Left kidney (tissue), 2 donors: ENCODE results near the gene RAC2. TPM values are rescaled to one million over a fixed set of nuclear protein-coding genes. Genes with fewer than 3 reads are reported as not detected.

Experiments
- DNase-seq: peaks from one replicate; pipeline ENCODE4 v3.0.0-alpha.2; 2013
- polyA plus RNA-seq: library from polyadenylated mRNA; unstranded; fragments of 120-200 nt; gene quantifications from one replicate; pipeline ENCODE4 v1.2.1, GENCODE V29; 2013; ENCODE audit not compliant: insufficient read length

RAC2 gene
- polyA plus RNA-seq, 1 donor = 5.1 TPM

DNA sequence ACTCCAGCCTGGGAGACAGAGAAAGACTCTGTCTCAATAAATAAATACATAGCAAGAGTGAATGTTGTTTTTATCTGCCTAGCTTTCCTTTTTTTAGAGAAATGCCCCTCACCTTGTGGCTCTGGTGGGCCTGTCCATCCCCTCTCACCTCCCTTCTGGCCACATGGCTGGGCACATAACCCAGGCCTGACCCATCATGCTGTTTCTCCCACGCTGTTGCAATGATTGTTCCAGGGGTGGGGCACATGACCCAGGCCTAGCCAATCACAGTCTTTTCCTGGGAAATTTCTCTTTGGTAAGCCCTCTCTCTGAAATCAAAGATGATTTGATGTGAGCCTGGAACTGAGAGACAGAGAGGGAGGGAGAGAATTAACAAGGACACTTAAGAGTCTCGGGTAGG lies 32.7 kb upstream of the RAC2 start:
- DNase-seq = no peak

DNA sequence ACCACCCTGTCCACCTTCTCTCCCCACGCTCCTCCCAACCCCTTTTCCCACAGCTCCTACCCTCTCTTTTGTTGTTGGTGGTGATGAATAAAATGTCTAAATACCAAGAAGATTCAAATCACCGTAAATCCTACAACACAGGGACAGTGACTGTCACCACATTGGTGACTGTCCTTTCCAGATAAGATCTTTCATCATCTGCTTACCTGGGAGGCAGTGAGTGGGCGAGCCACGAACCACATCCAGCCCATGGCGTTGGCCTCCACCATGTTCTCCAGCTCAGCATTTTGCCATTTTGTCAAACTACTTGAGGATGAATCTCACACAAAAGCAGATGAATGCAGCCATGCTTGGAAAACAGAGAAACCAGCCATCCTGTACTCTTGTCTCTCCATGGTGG lies 31.6 kb upstream of the RAC2 start:
- no peak for DNase-seq

DNA sequence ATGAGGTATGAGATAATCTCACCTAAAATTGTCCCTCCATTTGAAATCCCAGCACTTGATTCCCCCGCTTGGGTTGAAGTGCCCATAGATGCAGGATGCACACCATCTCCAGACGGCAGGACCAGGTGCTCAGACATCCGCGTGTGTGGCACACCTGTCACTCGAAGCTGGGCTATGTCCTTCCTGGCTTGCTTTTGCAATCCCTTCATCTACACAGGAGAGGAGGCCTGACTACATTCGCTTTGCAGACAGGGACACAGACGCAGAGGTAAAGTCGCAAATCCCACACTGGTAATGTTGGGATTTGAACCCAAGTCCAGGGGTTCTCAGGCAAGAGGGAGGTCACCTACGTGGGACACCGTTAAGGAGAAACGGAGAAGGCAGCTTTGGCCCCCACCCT lies 31.1 kb upstream of the RAC2 start:
- DNase-seq = no peak

DNA sequence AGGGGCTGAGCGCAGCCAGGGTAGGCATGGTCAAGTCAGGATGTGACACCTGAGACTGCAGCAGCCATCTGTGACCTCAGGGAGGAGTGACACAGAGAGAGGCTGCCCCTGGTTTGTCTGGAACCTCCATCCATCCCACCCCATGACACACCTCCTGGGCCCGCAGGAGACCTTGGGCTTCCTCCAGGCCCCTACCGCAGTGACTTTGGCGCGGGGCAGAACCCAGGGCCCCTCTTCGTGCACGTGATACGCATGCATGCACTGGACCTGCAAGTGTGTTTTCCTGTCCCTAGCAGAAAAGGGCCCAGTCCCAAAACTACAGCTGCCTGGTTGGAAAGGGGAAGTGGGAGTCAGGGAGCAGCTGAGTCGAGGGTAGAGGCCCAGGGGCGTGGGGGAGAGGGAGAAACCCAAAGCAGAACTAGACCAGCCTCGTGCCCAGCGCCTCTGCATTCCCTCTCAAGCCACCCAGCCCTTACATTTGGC lies 30.4 kb upstream of the RAC2 start:
- no peak for DNase-seq

DNA sequence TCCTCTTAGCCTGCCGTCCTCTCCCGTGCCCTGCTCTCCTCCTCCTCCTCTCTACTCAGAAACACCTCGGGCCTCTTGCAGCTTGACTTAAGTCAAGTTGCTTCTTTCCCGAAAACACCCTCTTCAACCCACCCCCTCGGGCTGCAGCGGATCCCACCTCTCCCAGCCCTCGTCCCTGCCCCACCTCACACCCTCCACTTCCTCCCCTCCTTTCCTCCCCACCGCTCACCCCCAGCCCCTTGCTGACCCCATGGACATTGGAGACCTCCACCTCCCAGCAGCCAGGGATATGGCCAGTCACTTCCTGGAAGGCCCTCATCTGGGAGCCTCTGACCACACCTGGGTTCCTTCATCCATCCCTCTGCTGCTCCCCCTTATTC lies 29.8 kb upstream of the RAC2 start:
- DNase-seq = no peak

DNA sequence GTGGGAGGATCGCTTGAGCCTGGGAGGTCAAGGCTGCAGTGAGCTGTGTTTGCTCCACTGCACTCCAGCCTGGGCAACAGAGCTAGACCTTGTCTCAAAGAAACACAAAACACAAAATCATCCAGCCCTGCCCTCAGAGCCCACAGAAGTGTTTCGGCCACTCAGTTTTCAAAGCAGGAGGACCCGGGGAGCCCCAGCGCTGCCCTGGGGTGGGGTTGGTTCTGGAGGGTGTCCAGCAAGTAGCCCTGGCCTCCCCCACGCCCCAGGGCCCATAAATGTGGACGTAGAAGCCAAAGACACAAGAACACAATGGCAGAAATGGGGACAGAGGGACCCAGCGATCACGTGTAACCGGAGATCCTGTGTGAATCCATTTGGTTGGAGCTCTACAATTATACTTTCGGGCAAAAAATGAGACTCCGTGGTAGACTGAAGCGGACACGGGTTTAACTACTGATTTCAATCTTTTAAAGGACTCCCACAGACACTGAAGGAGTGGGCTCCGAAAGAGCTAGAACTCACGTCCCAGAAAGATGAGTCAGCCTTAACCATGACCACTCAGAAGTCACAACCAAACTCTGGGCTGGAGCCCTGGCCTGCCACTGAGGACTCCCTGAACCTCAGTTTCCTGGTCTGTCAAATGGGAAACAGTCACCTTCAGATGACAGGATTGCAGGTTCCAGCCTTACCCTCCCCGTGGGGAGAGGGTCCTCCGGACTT lies 29.2 kb upstream of the RAC2 start:
- DNase-seq = no peak

GRCh38 chr22:37270928-37271650 lies 27.0 kb upstream of the RAC2 start:
- no peak for DNase-seq

- no peak for DNase-seq
Measured at GRCh38 chr22:37269936-37270678, 26.0 kb upstream of the RAC2 start.

- no peak for DNase-seq
Measured at GRCh38 chr22:37267661-37268413, 23.8 kb upstream of the RAC2 start.

- DNase-seq = no peak
Measured at GRCh38 chr22:37267135-37267587, 23.1 kb upstream of the RAC2 start.

DNA sequence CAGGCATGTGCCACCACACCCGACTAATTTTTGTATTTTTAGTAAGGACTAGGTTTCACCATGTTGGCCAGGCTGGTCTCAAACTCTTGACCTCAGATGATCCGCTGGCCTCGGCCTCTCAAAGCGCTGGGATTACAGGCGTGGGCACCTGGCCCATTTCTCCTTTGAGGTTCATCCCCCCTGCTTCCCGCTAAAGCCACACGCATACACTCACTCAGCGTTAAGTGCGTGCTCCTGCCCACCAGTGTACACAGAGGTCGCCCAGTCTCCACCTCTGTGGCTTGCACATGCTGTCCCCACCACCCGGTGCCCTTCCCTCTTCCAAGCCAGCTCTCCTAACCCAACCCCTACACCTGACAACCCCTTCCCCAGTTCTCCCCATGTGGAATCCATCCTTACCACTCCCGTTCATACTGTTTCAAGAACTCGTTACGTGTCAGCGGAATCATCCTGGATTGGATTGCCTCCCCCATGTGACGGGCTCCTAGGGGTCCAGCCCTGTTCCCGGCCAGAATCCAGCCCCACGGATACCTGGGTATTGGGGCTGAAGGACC lies 22.6 kb upstream of the RAC2 start:
- no peak for DNase-seq

GRCh38 chr22:37263966-37264887 lies 20.2 kb upstream of the RAC2 start:
- DNase-seq = no peak

GRCh38 chr22:37262346-37262745 lies 18.3 kb upstream of the RAC2 start:
- DNase-seq = no peak

GRCh38 chr22:37260901-37261336 lies 16.9 kb upstream of the RAC2 start:
- peak; percentile 55 for DNase-seq

DNA sequence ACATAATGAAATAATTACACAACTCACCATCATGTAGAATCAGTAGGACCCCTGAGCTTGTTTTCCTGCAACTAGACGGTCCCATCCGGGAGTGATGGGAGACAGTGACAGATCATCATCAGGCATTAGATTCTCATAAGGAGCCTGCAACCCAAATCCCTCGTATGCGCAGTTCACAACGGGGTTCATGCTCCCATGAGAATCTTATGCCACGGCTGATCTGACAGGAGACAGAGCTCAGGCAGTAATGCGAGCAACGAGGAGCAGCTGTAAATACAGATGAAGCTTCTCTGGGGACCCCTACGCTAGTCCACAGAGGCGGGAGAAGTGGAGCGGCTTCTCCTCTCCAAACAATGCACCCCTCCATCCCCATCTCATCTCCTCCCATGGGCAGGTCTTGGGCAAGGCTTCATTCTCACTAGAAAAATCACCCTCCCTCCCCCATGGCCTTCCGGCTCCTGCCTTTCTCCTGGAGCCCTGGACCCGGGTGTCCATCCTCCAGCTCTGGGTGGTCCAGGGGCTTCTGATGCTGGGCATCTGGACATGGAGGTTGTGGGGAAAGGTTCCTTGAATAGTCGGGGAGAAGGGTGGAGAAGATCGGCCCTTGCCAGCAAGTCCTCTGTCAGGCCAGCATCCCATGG lies 16.2 kb upstream of the RAC2 start:
- no peak for DNase-seq

DNA sequence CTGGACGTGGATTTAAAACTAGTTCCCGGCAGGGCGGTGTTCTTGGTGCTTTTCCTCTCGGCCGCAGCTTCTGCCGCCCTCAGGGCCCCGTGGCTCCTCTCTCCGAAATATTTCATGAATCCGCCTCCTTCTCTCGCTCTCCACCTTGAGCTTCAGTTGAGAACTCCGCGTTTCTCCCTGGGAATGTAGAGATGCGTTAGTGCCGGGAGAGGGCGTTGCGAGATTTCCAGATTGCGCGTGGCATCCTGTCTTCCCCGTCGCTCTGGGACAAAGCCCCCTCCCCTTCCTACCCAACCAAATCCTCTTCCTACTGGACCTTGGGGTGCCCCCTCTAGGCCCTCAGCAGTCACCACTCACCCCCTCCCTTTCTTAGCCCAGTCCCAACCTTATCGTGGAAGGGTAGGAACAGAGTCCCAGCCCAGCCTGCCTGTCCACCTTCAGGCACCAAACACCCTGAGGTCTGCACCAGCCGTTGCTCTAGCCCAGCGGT lies 15.5 kb upstream of the RAC2 start:
- peak; percentile 50 for DNase-seq

GRCh38 chr22:37258753-37259401 lies 14.8 kb upstream of the RAC2 start:
- no peak for DNase-seq

GRCh38 chr22:37258005-37258752 lies 14.1 kb upstream of the RAC2 start:
- no peak for DNase-seq
